ENCODE data around the gene TBX4. TPM values are rescaled to one million over a fixed set of nuclear protein-coding genes. Genes with fewer than 3 reads are reported as not detected.

Gene TBX4
- polyA plus RNA-seq, 3 donors = not detected

DNA sequence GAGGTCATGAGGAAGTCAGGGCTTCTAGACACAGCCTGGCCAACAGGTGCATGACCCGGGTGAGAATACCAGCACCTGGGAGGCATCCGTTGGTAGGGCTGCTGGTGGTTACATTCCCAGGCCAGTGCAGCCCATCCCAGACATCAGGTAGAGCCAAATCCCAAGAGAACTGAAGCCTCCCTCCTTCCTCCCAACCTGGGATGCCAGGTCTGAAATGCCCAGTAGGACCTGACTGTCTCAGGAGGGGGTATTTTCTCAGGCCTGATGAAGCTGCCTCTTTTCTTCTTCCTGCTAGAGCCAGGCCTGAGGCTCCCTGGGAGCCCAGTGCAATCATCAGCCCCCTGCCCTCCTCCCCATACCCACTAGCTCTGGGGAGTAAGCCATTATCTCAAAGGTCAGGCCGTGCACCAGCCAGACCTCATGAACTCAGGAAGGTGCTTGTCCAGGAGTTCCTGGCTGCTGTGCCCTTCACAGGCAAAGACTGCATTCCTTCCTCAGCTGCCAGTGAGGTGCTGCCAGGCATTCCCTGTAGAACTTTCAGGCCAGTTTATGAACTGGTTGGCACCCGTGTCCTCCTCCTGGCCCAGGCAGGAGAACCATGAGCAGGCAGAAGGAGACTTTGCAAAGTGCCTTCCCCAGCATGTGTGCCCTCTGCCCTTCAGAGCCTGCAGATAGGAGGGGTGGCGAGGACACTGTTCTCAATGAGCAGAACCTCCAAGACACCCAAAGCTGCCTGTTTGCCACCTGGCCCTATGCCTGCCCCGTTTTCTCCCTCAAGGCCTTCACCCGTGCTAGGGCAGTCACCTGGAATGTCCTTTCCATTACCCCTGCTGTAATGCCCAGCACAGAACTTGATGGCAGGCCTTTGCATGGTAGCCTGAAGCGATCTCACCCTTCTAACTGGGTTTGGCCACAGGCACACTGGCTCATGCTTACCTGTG is 45.0 kb upstream of the TBX4 start:
- TF ChIP-seq, protein P1, sequence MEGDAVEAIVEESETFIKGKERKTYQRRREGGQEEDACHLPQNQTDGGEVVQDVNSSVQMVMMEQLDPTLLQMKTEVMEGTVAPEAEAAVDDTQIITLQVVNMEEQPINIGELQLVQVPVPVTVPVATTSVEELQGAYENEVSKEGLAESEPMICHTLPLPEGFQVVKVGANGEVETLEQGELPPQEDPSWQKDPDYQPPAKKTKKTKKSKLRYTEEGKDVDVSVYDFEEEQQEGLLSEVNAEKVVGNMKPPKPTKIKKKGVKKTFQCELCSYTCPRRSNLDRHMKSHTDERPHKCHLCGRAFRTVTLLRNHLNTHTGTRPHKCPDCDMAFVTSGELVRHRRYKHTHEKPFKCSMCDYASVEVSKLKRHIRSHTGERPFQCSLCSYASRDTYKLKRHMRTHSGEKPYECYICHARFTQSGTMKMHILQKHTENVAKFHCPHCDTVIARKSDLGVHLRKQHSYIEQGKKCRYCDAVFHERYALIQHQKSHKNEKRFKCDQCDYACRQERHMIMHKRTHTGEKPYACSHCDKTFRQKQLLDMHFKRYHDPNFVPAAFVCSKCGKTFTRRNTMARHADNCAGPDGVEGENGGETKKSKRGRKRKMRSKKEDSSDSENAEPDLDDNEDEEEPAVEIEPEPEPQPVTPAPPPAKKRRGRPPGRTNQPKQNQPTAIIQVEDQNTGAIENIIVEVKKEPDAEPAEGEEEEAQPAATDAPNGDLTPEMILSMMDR (IDR thresholded peaks at IDR 0.05) = no peak
- peaks cover 52 to 57% of the 10 kb centered on the region in 2 donors for H3K4me1 ChIP-seq (ENCODE audit: control insufficient read depth in 1 of 2, insufficient read depth in 2 of 2, low read length in 2 of 2)
- H3K79me2 ChIP-seq (ENCODE audit: insufficient read depth, low read length) = no peaks in the 10 kb centered on the region
- no peak overlapping the region for H3K4me2 ChIP-seq (replicated peaks; ENCODE audit: extremely low read depth, low read length, poor library complexity, severe bottlenecking)
- H3K27me3 Mint-ChIP-seq (ENCODE audit: low read depth in 3 of 3) = peaks cover 83 to 97% (median 89%) of the 10 kb centered on the region in 3 donors
- DNase-seq = no peak
- peaks cover 41% of the 10 kb centered on the region for H3K4me1 Mint-ChIP-seq
- H3K4me3 Mint-ChIP-seq = peak overlapping the region in 1 of 2 donors; percentile 65
- H2AFZ ChIP-seq (ENCODE audit: insufficient read depth, low read depth, low read length, poor library complexity, severe bottlenecking) = no peak overlapping the region
- intact Hi-C loops (cut with micrococcal nuclease) = no loop called here
- no peak overlapping the region for H3K4me3 ChIP-seq (replicated peaks in 1 of 3; ENCODE audit: low read depth in 2 of 3, low read length in 3 of 3)
- no peaks in the 10 kb centered on the region for H3K36me3 ChIP-seq (replicated peaks in 1 of 2; ENCODE audit: control insufficient read depth in 1 of 2, insufficient read depth in 2 of 2, low read length in 2 of 2)
- peaks cover 27 to 37% of the 10 kb centered on the region in 2 donors for H3K9me3 ChIP-seq (replicated peaks in 1 of 2; ENCODE audit: control insufficient read depth in 1 of 2, insufficient read depth in 1 of 2, low read length in 2 of 2)
- H3K36me3 Mint-ChIP-seq = peaks cover 10 to 12% of the 10 kb centered on the region in 2 donors
- H3K27ac Mint-ChIP-seq = no peak overlapping the region
- H3K27me3 ChIP-seq (ENCODE audit: control insufficient read depth in 2 of 2, insufficient read depth in 2 of 2, low read length in 2 of 2) = peaks cover 91 to 98% of the 10 kb centered on the region in 2 donors
- H3K27ac ChIP-seq (ENCODE audit: low read depth in 1 of 2, low read length in 2 of 2) = no peak overlapping the region
- H4K20me1 ChIP-seq (ENCODE audit: insufficient read depth, low read length) = peaks cover 5% of the 10 kb centered on the region
- no peak overlapping the region for H3K9ac ChIP-seq (ENCODE audit: insufficient read depth, low read length, poor library complexity, severe bottlenecking)
- peaks cover 0 to 43% (median 24%) of the 10 kb centered on the region in 7 donors for H3K9me3 Mint-ChIP-seq
- WGBS (ENCODE audit: insufficient coverage) = 64% methylated on average over 7 of the region's 8 CpGs

GRCh38 chr17:61408151-61409041 is 43.8 kb upstream of the TBX4 start:
- peaks cover 26 to 32% of the 10 kb centered on the region in 2 donors for H3K9me3 ChIP-seq (replicated peaks in 1 of 2; ENCODE audit: control insufficient read depth in 1 of 2, insufficient read depth in 1 of 2, low read length in 2 of 2)
- H3K9ac ChIP-seq (ENCODE audit: insufficient read depth, low read length, poor library complexity, severe bottlenecking) = no peak overlapping the region
- peak overlapping the region; percentile 85 for H3K4me2 ChIP-seq (replicated peaks; ENCODE audit: extremely low read depth, low read length, poor library complexity, severe bottlenecking)
- H4K20me1 ChIP-seq (ENCODE audit: insufficient read depth, low read length) = peaks cover 5% of the 10 kb centered on the region
- H3K4me3 ChIP-seq (replicated peaks in 1 of 3; ENCODE audit: low read depth in 2 of 3, low read length in 3 of 3) = peak overlapping the region in 1 of 3 experiments; percentile 74
- H3K27me3 ChIP-seq (ENCODE audit: control insufficient read depth in 2 of 2, insufficient read depth in 2 of 2, low read length in 2 of 2) = peaks cover 90 to 97% of the 10 kb centered on the region in 2 donors
- H3K4me1 ChIP-seq (ENCODE audit: control insufficient read depth in 1 of 2, insufficient read depth in 2 of 2, low read length in 2 of 2) = peaks cover 52 to 56% of the 10 kb centered on the region in 2 donors
- TF ChIP-seq, protein P1 (IDR thresholded peaks at IDR 0.05) = no peak
- H3K9me3 Mint-ChIP-seq = peaks cover 0 to 42% (median 18%) of the 10 kb centered on the region in 7 donors
- H3K27ac ChIP-seq (ENCODE audit: low read depth in 1 of 2, low read length in 2 of 2) = no peak overlapping the region
- no peak for DNase-seq
- peak overlapping the region; percentile 19 for H2AFZ ChIP-seq (ENCODE audit: insufficient read depth, low read depth, low read length, poor library complexity, severe bottlenecking)
- H3K4me3 Mint-ChIP-seq = peak overlapping the region; percentile 65 to 88
- peaks cover 30% of the 10 kb centered on the region for H3K4me1 Mint-ChIP-seq
- H3K79me2 ChIP-seq (ENCODE audit: insufficient read depth, low read length) = no peaks in the 10 kb centered on the region
- H3K36me3 Mint-ChIP-seq = peaks cover 7 to 8% of the 10 kb centered on the region in 2 donors
- no peak overlapping the region for H3K27ac Mint-ChIP-seq
- H3K36me3 ChIP-seq (replicated peaks in 1 of 2; ENCODE audit: control insufficient read depth in 1 of 2, insufficient read depth in 2 of 2, low read length in 2 of 2) = no peaks in the 10 kb centered on the region
- H3K27me3 Mint-ChIP-seq (ENCODE audit: low read depth in 3 of 3) = peaks cover 78 to 97% (median 84%) of the 10 kb centered on the region in 3 donors
- WGBS (ENCODE audit: insufficient coverage) = 10% methylated on average over 39 of the region's 41 CpGs
- intact Hi-C loops (cut with micrococcal nuclease) = no loop called here
